CD4-positive, alpha-beta T cell treated with Interleukin-1 beta for 1 hour (primary cell): ENCODE results near the gene WNT11.

Experiments used
- DNase-seq, 2 donors: peaks; one replicate each; pipeline ENCODE4 v3.0.0-alpha.2; 2020 to 2022

WNT11 gene

DNA sequence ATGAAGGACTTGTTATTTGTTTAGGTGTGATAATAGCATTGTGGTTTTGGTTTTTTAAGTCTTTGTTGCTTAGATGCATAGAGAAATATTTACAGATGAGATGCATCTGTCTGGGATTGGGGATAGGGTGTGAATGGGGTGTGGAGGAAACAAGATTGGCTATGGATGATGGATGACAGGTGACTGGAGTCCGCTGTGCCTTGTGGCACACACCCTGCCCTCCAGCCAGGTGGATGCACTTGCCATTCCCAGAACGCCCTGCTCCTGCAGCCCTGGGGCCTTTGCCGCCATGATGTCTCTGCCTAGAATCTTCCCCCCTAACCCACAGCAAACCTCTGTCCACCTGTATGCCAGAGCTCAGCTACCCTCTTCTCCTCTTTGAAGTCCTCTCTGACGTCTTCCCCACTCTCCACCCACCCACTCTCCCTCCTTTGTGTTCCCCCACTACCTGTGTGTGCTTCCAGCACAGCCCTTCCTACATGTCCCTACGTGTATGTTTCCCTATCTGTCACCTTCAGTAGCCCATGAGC lies 54.7 kb downstream of the WNT11 start:
- DNase-seq = no peak

DNA sequence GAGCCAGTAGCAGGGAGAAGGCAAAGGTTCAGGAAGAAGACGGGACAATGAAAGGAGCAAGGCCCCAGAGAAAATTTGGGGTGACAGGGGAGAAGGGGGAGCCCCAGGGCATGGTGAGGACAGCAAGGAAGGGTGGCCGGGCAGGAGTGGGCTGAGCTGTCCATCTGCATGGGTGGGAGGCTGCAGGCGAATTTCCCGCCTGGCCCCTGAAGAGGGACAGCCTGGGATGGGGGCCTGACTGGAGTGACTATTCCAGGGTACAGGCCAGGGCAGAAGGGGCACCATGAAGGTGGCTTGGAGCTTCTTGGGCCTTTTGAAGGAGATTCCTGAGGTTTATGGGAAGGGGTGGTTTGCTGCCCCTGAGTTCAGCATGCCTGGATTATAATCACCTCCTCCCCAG lies 56.2 kb downstream of the WNT11 start:
- no peak for DNase-seq

DNA sequence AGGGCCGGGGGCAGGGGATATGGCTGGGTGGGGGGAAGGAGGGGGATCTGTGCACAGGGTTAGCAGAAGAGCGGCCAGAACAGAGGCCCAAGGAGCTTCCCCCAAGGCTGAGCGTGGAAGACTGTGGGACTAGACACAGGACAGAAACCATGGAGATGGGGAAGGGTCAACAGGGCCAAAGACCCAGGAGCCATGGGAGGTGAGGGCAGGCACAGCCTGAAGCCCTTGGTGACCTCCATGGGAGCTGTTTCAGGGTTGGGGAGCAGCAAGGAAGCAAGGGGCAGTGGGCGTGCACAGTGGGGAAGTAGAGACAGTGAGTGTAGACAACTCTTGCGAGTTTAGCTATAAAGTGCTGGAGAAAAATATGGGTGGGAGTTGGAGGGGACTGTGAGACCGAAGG lies 56.6 kb downstream of the WNT11 start:
- no peak for DNase-seq

DNA sequence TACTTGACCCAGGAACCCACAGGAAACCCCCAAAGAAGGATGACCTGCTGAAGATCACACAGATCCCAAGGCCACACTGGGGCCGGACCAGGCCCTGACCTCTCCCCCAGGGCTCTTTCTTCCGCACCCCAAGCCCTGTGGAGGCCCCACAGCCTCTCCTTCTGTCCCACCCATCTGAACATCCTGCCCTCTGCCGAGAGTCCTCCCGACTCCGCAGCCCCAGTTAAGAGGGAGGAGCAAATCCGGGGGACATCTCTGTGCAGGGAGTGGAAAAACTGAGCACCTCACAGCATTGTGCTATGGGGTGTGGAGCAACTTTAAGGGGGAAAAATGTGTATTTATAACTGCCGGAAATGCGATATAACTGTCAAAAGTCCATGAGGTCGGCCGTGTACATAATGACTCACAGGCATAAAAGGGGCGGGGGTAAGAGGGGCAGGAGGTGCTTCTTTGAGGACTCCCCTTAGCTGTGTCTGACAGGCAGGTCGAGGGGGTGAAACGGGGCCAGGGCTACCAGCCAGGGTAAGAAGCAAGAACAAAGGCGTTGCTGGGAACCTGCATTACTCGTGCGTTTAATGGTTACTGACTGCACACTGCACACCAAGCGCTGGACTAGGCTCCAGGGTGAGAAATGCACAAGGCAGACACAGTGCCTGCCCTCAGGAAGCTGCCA lies 57.2 kb downstream of the WNT11 start:
- no peak for DNase-seq

DNA sequence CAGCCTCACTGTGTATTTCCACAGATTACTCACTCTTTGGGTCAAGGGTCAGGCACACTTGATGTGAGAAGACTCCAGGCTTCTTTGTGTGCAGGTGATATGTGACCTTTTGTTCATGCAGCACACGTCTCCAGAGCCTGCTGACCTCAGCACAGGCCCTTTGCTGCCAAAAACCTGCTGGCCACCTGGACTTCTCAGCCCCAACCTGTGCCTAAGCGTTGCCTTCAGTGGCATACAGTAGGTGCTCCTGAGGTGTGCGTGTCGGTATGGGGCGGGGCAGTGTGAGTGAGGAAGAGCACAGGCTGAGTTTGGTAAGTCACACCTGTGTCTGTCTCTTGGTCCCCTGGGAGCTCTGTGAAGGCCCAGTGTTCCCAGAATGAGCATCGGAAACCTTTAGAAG lies 58.1 kb downstream of the WNT11 start:
- no peak for DNase-seq

DNA sequence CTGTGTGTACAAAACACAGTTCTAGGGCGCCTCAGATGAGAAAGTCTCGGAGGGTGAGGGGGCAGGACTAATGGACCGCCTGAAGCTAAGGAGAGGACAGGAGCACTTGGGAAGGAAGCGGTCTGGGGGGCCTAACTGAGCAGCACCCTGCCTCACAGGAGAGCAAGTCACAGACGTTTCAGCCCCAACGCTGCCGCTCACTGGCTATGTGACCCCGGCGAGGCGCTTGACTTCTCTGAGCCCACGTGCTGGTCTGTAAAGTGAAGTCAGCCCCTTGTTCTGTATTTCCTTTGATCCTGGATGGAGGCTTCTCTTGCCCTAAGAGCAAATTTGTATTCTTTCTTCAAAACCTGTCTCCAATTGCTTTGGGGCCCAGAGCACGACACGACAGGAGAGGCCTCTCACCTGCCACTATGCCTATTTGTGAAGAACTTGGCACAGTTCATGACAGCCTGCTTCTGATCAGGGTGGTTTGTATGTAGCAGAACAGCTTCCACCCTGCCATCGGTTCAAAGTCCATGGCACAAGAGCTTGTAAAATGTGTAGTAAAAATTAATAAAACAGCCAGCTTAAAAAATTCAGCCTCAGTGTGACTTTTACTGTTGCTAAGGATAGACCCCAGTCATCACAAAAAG lies 59.1 kb downstream of the WNT11 start:
- DNase-seq = no peak

DNA sequence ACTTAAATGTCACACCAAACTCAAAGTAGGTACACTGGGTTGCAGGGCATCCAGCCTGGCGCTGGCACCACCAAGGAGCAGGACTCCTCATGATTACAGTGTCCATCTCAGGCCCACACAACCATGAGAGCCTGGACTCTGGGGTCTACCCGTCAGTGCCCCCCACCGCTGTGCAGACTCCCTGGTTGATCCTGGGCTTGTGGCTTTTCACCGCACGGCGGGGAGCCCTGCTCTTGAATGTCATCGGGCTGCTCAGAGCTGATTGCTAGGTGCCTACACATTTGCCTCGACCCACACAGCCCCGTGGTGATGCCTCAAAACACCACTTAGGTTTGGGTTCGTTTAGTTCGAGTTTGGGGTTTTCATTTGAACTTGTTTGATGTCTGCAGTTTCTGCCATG lies 63.0 kb downstream of the WNT11 start:
- DNase-seq = no peak

DNA sequence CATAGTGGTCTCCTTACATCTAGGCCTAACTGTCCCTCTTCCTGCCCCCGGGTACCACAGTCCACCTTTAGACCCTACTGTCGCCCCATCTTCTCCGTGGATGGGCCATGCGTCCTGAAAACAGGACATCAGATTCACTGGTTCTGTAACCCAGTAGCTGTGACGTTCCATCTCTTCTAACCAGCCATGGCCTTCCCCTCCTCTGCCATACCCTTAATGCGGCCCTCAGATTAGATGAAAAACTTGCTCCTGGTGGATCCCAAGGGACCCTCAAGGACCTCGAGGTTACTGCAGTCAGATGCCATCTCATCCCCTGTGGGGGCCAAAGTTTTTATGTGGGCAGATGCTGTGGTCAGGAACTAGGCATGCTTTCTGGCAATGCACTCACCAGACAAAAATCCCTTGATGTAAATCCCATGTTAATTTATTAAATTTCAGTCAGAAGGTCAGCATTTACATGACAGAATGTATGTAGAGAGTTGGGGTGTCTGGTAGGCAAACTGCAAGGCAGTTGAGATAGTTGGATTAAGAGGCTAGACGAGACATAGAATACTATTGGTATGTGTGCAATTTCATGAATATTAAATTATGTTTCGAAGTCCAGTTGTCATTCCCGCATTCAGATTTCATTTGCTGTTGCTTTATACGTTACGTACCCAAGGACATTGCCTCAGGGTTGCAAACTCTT lies 64.3 kb downstream of the WNT11 start:
- DNase-seq = no peak

DNA sequence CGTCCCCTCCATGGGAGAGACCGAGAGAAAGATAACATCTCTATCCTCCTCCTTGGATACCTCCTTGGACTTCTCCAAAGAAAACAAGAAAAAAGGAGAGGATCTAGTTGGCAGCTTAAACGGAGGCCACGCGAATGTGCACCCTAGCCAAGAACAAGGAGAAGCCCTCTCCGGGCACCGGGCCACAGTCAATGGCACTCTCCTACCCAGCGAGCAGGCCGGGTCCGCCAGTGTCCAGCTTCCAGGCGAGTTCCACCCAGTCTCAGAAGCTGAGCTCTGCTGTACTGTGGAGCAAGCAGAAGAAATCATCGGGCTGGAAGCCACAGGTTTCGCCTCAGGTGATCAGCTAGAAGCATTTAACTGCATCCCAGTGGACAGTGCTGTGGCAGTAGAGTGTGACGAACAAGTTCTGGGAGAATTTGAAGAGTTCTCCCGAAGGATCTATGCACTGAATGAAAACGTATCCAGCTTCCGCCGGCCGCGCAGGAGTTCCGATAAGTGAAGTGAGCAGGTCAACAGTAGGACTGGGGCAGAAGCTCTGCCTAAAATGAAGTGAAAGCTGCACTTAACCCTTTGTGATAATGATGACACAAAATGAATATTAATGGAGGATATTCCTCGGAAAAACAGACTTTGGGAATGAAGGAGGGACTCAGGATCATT lies 65.3 kb downstream of the WNT11 start:
- DNase-seq = no peak

DNA sequence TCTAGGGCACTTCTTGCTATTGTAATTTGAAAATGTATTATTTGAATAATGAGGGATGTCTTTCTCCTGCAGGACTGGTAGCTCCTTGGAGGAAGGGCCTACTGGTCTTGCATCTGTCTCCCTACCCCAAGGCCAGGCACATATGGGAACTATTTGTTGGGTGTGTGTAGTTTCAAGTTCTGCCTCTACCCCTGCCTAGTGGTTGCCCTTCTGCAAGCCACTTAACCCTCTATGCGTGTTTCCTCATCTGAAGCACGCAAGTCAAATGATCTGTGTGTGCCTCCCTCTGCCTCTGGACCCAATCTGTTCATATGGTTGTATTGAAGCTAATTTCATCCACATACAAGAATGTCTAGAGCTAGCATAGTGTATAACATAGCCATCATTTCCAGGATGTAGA lies 67.0 kb downstream of the WNT11 start:
- DNase-seq = no peak
